T-helper 9 cell (primary cell): Measurements from ENCODE around the gene HMCN1.
"Not testable (repeated sequence)": the region's sequence is repeated elsewhere in the genome, so short reads cannot be mapped to it uniquely, and the experiment has no call there.

Source experiments
- DNase-seq: peaks from one replicate; pipeline ENCODE4 v3.0.0-alpha.2; 2020

Gene HMCN1

DNA sequence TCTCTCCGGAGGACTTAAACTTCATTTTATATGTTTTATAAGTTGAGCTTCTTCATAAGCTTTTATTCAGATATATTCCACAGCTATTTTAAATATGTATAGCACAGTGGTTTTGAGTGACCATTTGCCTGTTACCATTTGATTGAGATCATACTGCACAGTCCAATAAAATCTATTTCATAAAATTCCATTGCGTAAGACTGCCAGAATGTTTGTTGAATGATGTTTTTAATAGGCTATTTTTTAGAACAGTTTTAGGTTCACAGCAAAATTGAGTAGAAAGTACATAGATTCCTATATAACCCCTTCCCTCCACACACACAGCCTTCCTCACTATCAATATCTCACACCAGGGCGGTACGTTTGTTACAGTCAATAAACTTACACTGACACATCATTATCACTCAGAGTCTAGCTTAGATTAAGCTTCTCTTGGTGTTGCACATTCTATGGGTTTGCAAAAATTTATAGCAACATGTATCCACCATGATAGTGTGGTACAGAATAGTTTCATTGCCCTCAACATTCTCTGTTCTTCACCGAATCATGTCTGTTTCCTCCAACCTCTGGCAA is 433.0 kb downstream of the HMCN1 start:
- DNase-seq = no peak

GRCh38 chr1:186175588-186175987 is 441.4 kb downstream of the HMCN1 start:
- DNase-seq = no peak

GRCh38 chr1:186178426-186179043 is 444.3 kb downstream of the HMCN1 start:
- DNase-seq = no peak

DNA sequence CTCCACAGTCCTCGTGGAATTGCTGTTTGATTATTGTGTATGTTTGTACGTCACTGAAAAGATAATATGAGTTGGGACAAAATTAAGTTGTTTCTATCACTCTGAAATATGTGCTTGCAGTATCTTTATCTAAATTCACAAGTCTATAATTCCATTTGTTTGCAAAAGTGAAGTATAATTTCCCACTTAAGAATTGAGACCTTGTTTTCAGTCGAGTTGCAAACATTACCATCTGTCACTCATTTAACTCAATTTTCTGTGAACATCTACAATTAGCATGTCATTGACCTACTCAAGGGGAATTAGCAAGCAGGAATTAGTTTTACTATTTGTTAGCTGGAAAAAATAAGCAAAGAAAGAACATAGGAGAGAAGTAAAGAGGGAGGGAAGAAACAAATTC is 445.0 kb downstream of the HMCN1 start:
- no peak for DNase-seq

DNA sequence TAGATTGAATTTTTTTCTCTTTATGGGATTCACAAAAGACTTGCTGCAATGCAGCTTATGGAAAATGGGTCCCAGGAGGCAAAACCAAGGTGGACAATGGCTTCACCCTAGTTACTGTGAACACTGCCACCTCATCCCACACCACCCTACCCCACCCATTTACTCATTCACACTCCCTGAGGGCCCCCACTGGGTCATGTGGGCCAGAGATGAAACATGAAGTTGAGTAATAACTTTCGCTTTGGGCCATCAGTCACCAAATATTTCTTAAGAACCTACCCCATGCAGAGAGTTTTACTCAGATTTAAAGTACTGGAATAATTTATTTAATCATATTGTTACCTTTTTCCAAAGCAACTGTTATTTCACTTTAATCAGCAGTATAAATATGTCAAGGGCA is 449.0 kb downstream of the HMCN1 start:
- no peak for DNase-seq

GRCh38 chr1:186183970-186184628 is 449.9 kb downstream of the HMCN1 start:
- no peak for DNase-seq

- not testable (repeated sequence) for DNase-seq
These were observed 452.1 kb downstream of the HMCN1 start for GRCh38 chr1:186186251-186186650.

- no peak for DNase-seq
These were observed 453.4 kb downstream of the HMCN1 start for GRCh38 chr1:186187601-186188000.

DNA sequence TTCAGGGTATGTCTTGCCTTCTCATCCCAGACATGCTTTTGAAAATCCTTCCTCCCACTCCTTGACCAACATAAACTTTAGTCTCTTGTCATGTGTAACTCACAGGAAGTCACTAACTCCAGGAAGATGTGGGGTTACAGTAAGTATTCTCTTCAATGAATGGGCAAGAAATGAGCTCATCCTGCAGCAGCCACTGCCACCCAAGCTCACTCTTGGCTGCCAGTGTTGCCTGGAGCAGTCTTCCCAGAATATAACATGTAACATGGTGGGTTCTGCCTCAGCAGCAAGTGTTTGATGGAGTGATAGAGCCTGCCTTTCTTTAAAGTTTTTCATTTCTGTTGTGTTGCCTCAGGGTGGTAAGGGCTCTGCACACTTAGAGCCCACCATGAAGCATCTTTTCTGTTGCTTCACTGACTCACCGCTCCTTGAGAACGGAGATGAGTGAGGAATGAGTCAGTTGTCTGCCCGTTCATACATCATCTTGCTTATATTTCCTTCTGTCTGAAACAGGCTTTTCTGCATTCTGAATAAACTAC is 453.9 kb downstream of the HMCN1 start:
- DNase-seq = no peak

DNA sequence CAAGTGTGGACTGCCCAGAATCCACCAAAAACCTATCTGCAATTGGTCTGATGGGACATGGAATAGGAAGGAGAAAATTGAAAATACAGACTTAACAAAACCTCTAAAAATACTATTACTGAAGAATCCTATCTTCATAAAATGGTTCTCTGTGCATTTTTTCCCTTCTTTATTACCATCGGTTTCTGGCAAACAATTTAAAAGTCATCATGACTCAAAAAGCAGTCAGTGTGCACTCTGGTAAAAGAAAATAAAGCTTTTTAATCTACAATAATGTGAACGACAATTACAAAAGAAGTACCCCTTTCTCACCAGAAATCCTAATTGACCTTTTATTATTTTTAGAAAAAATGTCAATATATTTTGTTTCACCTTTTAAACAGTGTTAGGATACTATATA is 454.5 kb downstream of the HMCN1 start:
- no peak for DNase-seq

DNA sequence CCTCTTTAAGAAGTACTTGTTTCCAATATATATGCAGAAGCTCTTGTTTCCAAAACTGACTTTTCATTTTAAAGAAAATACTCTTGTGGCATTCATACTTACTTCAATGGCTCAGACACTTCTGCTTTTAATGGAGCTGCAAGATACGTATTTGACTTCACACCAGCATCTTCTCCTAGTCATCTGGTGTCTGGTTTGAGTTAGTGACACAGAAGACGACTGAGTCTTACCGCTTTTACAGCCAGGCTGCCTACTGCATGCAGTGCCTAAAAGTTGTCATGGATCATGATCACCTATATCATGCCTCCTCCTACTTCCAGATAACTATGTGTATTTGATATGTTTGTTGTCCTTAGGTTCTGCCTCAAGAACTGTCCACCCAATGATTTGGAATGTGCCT is 455.0 kb downstream of the HMCN1 start:
- no peak for DNase-seq

GRCh38 chr1:186191511-186191910 is 457.3 kb downstream of the HMCN1 start:
- DNase-seq = no peak

DNA sequence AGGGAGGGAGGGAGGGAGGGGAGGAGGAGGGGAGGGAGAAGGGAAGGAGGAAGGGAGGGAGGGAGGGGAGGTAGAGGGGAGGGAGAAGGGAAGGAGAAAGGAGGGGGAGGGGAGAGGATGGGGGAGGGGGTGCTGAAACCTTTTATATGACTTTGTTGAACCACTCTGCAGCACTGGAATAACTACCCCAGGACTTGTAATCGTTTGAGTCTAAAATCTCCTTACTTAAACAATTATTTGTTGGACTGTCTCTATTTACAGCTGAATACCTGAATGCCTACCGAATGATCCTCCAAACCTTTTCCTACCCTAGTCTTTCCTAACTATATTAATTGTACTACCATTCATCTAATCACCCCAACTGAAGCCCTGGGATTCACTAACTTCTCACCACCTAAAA is 459.0 kb downstream of the HMCN1 start:
- DNase-seq = no peak

DNA sequence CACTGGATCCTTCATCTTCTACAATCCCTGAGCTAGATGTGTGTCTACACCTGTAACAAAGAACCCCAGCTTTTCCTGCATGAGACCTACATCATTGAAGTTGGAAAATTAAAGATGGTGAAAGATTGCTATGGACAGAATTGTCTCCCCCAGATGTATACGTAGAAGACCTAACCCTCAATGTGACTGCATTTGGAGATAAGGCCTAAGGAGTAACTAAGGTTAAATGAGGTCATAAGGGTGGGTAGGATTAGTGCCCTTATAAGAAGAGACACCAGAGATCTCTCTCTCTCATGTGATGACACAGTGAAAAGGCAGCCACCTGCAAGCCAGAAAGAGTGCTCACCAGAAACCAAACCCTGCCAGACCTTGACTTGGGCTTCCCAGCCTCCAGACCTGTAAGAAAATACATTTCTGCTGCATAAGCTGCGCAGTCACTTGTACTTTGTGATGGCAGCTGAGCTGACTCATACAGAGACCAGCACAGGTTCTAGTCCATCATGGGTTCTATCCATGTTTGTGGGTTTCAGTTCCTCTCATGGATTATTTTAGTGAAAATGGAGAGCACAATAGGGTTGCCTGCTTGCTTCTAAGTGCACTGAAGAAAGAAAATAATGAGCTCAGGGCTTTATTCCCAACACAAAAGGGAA is 460.0 kb downstream of the HMCN1 start:
- no peak for DNase-seq

- no peak for DNase-seq
These were observed 461.3 kb downstream of the HMCN1 start for GRCh38 chr1:186195377-186195931.

DNA sequence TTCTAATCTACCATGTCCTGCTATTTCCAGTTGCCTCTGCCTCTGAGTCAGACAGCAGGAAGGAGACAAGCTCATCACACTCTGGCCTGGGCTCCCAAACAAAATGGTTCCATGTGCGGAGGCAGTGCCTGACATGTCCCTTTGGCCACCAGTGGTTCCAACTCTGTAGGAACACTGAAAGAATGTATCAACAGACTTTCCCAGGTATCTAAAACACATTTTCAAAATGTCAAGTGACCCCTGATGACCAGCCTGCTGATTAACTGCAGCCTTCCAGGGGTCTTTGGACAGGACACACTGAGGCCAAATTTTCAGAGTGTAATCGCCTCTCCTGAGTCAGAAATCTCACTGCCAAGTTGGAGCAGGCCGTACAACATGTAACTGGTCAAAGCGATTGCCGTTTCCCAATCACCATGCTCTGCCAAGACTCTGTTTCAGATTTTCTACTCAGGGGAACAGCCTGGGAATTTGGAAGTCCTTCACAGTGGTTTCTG is 468.1 kb downstream of the HMCN1 start:
- DNase-seq = no peak

- no peak for DNase-seq
These were observed 468.6 kb downstream of the HMCN1 start for GRCh38 chr1:186202776-186203175.

DNA sequence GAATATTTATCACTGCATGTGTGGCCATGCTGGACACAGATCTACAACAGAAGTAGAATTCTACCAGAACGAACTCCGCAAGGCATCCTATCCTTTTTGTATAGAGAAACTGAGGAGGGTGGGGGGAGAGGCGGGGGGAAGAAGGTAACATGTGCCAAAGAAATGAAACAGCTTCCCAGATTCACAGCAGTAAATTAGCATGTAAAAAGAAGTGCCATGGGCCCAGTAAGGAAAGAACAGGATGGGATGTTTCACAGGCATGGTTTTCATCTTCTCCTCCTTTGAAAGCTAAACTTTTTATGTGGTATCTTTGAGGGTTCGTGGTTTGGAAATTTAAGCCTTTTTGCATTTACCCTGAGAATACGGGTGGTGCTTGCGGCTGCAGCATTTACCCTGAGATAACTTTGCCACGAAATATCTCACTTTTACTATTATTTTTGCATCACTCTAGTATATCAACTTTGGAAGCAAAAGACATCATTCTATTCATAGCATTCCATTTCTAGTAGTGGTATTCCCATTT is 471.9 kb downstream of the HMCN1 start:
- DNase-seq = no peak

DNA sequence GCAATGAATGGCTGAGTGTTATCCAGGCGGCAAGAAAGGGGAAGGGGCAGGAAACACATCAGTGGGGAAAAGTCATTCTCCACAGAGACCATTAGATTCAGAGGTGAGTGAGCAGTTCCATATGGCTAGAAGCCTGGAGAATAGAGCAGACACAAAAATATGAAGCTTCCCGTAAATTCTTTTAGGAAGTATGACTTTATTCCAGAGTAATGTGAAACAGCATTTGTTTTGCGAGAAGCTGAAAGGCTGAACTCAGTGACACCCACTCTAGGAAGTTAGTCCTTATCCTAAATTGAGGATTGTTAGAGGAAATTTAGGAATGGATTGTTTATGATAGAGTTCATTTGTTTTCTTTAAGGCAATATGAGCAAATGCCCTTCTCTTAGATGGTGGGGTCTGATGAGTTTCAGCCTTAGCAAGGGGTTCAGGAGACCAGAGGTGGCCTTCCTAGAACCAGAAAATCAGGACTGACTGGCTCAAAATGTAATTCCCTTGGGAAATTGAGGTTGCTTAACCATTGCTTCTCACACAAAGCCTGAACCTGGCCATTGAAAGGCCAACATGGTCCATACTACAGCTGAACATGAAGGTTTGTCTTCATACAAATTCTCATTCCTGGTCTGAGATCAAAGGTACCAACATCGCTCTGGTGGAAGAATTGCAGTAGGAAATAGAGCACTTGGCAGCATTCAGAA is 473.3 kb downstream of the HMCN1 start:
- no peak for DNase-seq

GRCh38 chr1:186208405-186209129 is 474.4 kb downstream of the HMCN1 start:
- DNase-seq = no peak

GRCh38 chr1:186210258-186210657 is 476.1 kb downstream of the HMCN1 start:
- DNase-seq = no peak

GRCh38 chr1:186211583-186211982 is 477.4 kb downstream of the HMCN1 start:
- not testable (repeated sequence) for DNase-seq
